HCT116 (cell line): Measurements from ENCODE around the gene TUT1. TPM values are rescaled to one million over a fixed set of nuclear protein-coding genes. Genes with fewer than 3 reads are reported as not detected.

Experiments used
- ATAC-seq: fragments of 200-7000 bp; cut with Tn5 transposase; 2 replicates; pipeline ENCODE4 v1.9.1; 2020; ENCODE audit warnings: mild to moderate bottlenecking, moderate library complexity
- BruUV-seq: library from RNA; stranded (reverse); fragments of 400-500 nt; replicated peaks from 2 replicates; lab custom pipeline; 2021; lab: Mats Ljungman, UMichigan
- CTCF ChIA-PET: fragments of 300-600 bp; sonication (Branson Sonifier 250); formaldehyde crosslinking; loops from one replicate; lab custom pipeline; 2021; ENCODE audit warnings: antibody characterized with exemption; lab: Charles Lee
- POLR2A ChIA-PET: fragments of 300-600, 350-600 bp; sonication (Branson Sonifier 250); formaldehyde crosslinking; loops from one replicate; lab custom pipeline; 2021; ENCODE audit warnings: antibody characterized with exemption; lab: Charles Lee
- RAD21 ChIA-PET, 2 experiments: fragments of 300-600 bp; sonication (Branson Sonifier 250); formaldehyde crosslinking; loops; one replicate each; lab custom pipeline; 2023; ENCODE audit warnings: low total read pairs in 2 of 2; ENCODE audit not compliant: uncharacterized antibody in 2 of 2, unreplicated experiment in 2 of 2, low non-redundant PET in 1 of 2; lab: Charles Lee
- DNase-seq: peaks from one replicate; pipeline ENCODE4 v3.0.0-alpha.2; 2010; ENCODE audit warnings: low read depth, low spot score
- H2AFZ ChIP-seq: fragments of 200-600 bp; shearing (Covaris generic), sonication (generic); 2 replicates; pipeline ENCODE4 v1.6.1; 2017; ENCODE audit warnings: low read depth, mixed run types, mixed read lengths, antibody characterized with exemption, low read length; ENCODE audit not compliant: poor library complexity, severe bottlenecking
- H3K27ac ChIP-seq: 2 replicates; pipeline ENCODE4 v1.5.1; 2012; ENCODE audit warnings: low read depth, low read length
- H3K27me3 ChIP-seq: fragments of 200-600 bp; sonication (generic); 2 replicates; pipeline ENCODE4 v1.6.1; 2016; ENCODE audit warnings: mixed run types, low read length, mixed read lengths; ENCODE audit not compliant: insufficient read depth
- H3K36me3 ChIP-seq, 2 experiments: fragments of 200-500 bp in 1 of 2; fragments of 200-600 bp in 1 of 2; sonication (Bioruptor generic) in 1 of 2; sonication (generic) in 1 of 2; 2 replicates each; pipeline versions ENCODE4 v1.5.1 to v1.6.1; 2014 to 2016; ENCODE audit warnings: low read length in 2 of 2, inconsistent platforms in 1 of 2, mixed read lengths in 1 of 2, mixed run types in 1 of 2; ENCODE audit not compliant: insufficient read depth in 2 of 2, control insufficient read depth in 1 of 2
- H3K4me1 ChIP-seq, 2 experiments: fragments of 200-600 bp in 1 of 2; sonication (generic) in 1 of 2; 2 replicates each; pipeline versions ENCODE4 v1.5.1 to v1.6.1; 2012 to 2017; ENCODE audit warnings: low read length in 2 of 2, inconsistent platforms in 1 of 2, mild to moderate bottlenecking in 1 of 2, mixed read lengths in 1 of 2, mixed run types in 1 of 2, moderate library complexity in 1 of 2; ENCODE audit not compliant: insufficient read depth in 2 of 2, control insufficient read depth in 1 of 2
- H3K4me2 ChIP-seq: fragments of 200-600 bp; sonication (generic); 2 replicates; pipeline ENCODE4 v1.6.1; 2017; ENCODE audit warnings: mixed run types, low read length, mixed read lengths
- H3K4me3 ChIP-seq, 2 experiments: fragments of 200-600 bp in 1 of 2; sonication (generic) in 1 of 2; replicated peaks in 1 of 2; 2 replicates each; pipeline ENCODE4 v1.5.1; 2011 to 2016; ENCODE audit warnings: low read length in 2 of 2, control low read depth in 1 of 2, low read depth in 1 of 2, mild to moderate bottlenecking in 1 of 2, mixed read lengths in 1 of 2, mixed run types in 1 of 2
- H3K79me2 ChIP-seq: fragments of 200-600 bp; sonication (generic); 2 replicates; pipeline ENCODE4 v1.6.1; 2017; ENCODE audit warnings: mild to moderate bottlenecking, mixed run types, low read length, moderate library complexity, mixed read lengths; ENCODE audit not compliant: insufficient read depth
- H3K9ac ChIP-seq: fragments of 200-600 bp; sonication (generic); 2 replicates; pipeline ENCODE4 v1.6.1; 2016; ENCODE audit warnings: low read length, mixed read lengths
- H3K9me2 ChIP-seq: fragments of 200-600 bp; sonication (generic), shearing (Covaris generic); 2 replicates; pipeline ENCODE4 v1.6.1; 2017; ENCODE audit warnings: mixed run types, mild to moderate bottlenecking, moderate library complexity; ENCODE audit not compliant: insufficient read depth
- H3K9me3 ChIP-seq, 2 experiments: fragments of 200-500 bp in 1 of 2; fragments of 200-600 bp in 1 of 2; sonication (Bioruptor generic) in 1 of 2; sonication (generic) in 1 of 2; 2 replicates each; pipeline ENCODE4 v1.6.1; 2014 to 2017; ENCODE audit warnings: low read length in 2 of 2, mixed read lengths in 2 of 2, inconsistent platforms in 1 of 2, low read depth in 1 of 2, mild to moderate bottlenecking in 1 of 2, mixed run types in 1 of 2, moderate library complexity in 1 of 2; ENCODE audit not compliant: control insufficient read depth in 1 of 2, insufficient read depth in 1 of 2
- H4K20me1 ChIP-seq: fragments of 200-600 bp; sonication (generic), shearing (Covaris generic); 2 replicates; pipeline ENCODE4 v1.6.1; 2017; ENCODE audit warnings: mixed run types, mild to moderate bottlenecking, moderate library complexity; ENCODE audit not compliant: insufficient read depth
- ATF3 ChIP-seq: IDR thresholded peaks from 2 replicates; pipeline ENCODE4 v1.6.1; 2012
- CBX3 ChIP-seq: IDR thresholded peaks from 2 replicates; pipeline ENCODE4 v1.6.1; 2012; ENCODE audit warnings: low read depth
- CTCF ChIP-seq, 3 experiments: fragments of 200-600 bp in 1 of 3; sonication (generic) in 1 of 3; IDR thresholded peaks in 2 of 3; conservative IDR thresholded peaks in 1 of 3; 2 replicates each; pipeline ENCODE4 v1.5.1; 2012 to 2017; ENCODE audit warnings: low read depth in 2 of 3, low read length in 2 of 3, antibody characterized with exemption in 1 of 3, borderline replicate concordance in 1 of 3, control low read depth in 1 of 3, mild to moderate bottlenecking in 1 of 3, mixed read lengths in 1 of 3, mixed run types in 1 of 3, moderate library complexity in 1 of 3; ENCODE audit not compliant: insufficient read depth in 1 of 3
- ELF1 ChIP-seq: IDR thresholded peaks from 2 replicates; pipeline ENCODE4 v1.6.1; 2012; ENCODE audit warnings: low read depth, borderline replicate concordance
- EZH2 ChIP-seq: fragments of 200-600 bp; sonication (generic); IDR thresholded peaks from 2 replicates; pipeline ENCODE4 v1.6.1; 2017; ENCODE audit warnings: antibody characterized with exemption, mixed run types
- EZH2phosphoT487 ChIP-seq: fragments of 200-600 bp; IDR thresholded peaks from 2 replicates; pipeline ENCODE4 v1.6.1; 2018; ENCODE audit warnings: antibody characterized with exemption, borderline replicate concordance
- FOSL1 ChIP-seq: IDR thresholded peaks from 2 replicates; pipeline ENCODE4 v1.6.1; 2012; ENCODE audit warnings: low read depth
- JUND ChIP-seq: IDR thresholded peaks from 2 replicates; pipeline ENCODE4 v1.6.1; 2012
- MAX ChIP-seq: IDR thresholded peaks from 2 replicates; pipeline ENCODE4 v1.6.1; 2012
- REST ChIP-seq: IDR thresholded peaks from 2 replicates; pipeline ENCODE4 v1.6.1; 2012; ENCODE audit warnings: low read depth
- SIN3A ChIP-seq: IDR thresholded peaks from 2 replicates; pipeline ENCODE4 v1.6.1; 2012; ENCODE audit warnings: low read depth
- SP1 ChIP-seq: IDR thresholded peaks from 2 replicates; pipeline ENCODE4 v1.6.1; 2012; ENCODE audit warnings: low read depth
- SRF ChIP-seq: IDR thresholded peaks from 2 replicates; pipeline ENCODE4 v1.6.1; 2012; ENCODE audit warnings: low read depth
- TCF7L2 ChIP-seq: IDR thresholded peaks from 2 replicates; pipeline ENCODE4 v1.7.0; 2011; ENCODE audit warnings: borderline replicate concordance, inconsistent platforms; ENCODE audit not compliant: insufficient read depth, insufficient read length; ENCODE audit errors: extremely low read depth
- YY1 ChIP-seq: IDR thresholded peaks from 2 replicates; pipeline ENCODE4 v1.6.1; 2011; ENCODE audit warnings: low read length, low read depth, moderate library complexity, mild to moderate bottlenecking; ENCODE audit not compliant: insufficient replicate concordance; ENCODE audit errors: extremely low read depth
- ZBTB33 ChIP-seq: IDR thresholded peaks from 2 replicates; pipeline ENCODE4 v1.6.1; 2011; ENCODE audit warnings: mild to moderate bottlenecking, low read length, moderate library complexity; ENCODE audit not compliant: insufficient replicate concordance; ENCODE audit errors: extremely low read depth
- ZFX ChIP-seq: fragments of 450-650 bp; IDR thresholded peaks from 2 replicates; pipeline ENCODE4 v1.6.1; 2017
- intact Hi-C: fragments of 100-400 bp; cut with micrococcal nuclease; formaldehyde crosslinking; loops from 2 replicates; pipeline ENCODE4 v1.10.0; 2022
- total RNA-seq: library from RNA; stranded (reverse); gene quantifications from one replicate; pipeline ENCODE4 v1.2.1, GENCODE V29; 2021; ENCODE audit not compliant: unreplicated experiment

The TUT1 gene
- total RNA-seq, 1 experiment from 2014 or later: 49.0 TPM

GRCh38 chr11:62615521-62615920 lies 24.2 kb upstream of the TUT1 start:
- H3K27me3 ChIP-seq: no peaks in the 10 kb centered on the region
- H3K9me2 ChIP-seq: no peaks in the 10 kb centered on the region
- no peak for DNase-seq
- H3K4me1 ChIP-seq: peaks cover 30 to 48% of the 10 kb centered on the region in 2 experiments
- H3K4me3 ChIP-seq: no peak overlapping the region
- BruUV-seq: no TSS peak
- H3K27ac ChIP-seq: peak overlapping the region; percentile 83
- TF ChIP-seq ATF3 (no peak), TCF7L2 (no peak), SP1 (no peak), CBX3 (no peak), ELF1 (no peak), EZH2 (no peak), YY1 (no peak), FOSL1 (no peak), SRF (no peak), CTCF (IDR thresholded peaks at IDR 0.05 in 2 of 3, conservative IDR thresholded peaks at IDR 0.05 in 1 of 3; ENCODE audit: borderline replicate concordance in 1 of 3, insufficient read depth in 1 of 3, low read depth in 2 of 3, low read length in 2 of 3) (no peak), JUND (no peak), MAX (no peak), SIN3A (no peak), ZFX (no peak), ZBTB33 (no peak), REST (no peak), EZH2phosphoT487 (no peak)
- TF ChIP-seq, all 23 proteins: peak for 0
- RAD21 ChIA-PET: no interaction called here
- Histone ChIP-seq H3K9ac (peak overlapping the region; percentile 93; the same call in 1 of the 2 replicates), H3K4me2 (peak overlapping the region; percentile 87; the same call in 1 of the 2 replicates), H3K9me3 (no peaks in the 10 kb centered on the region), H2AFZ (no peak overlapping the region), H3K36me3 (peaks cover 0 to 4% of the 10 kb centered on the region in 2 experiments; a peak in 2 of 4 replicates), H4K20me1 (no peaks in the 10 kb centered on the region), H3K79me2 (peaks cover 17% of the 10 kb centered on the region)
- POLR2A ChIA-PET: no interaction called here
- CTCF ChIA-PET: no interaction called here
- ATAC-seq: no peak
- intact Hi-C loops: no loop called here
